Type B pancreatic cell (in vitro differentiated cells): ENCODE results near the gene GART. TPM values are rescaled to one million over a fixed set of nuclear protein-coding genes. Genes with fewer than 3 reads are reported as not detected.

Experiments
- DNase-seq: peaks from one replicate; pipeline ENCODE4 v3.0.0; 2021; ENCODE audit warnings: mixed read lengths; ENCODE audit not compliant: unreplicated experiment; ENCODE audit errors: extremely low spot score
- H3K27ac Mint-ChIP-seq: 2 replicates; pipeline ENCODE4 v1.8.0; 2021; ENCODE audit warnings: mild to moderate bottlenecking, mixed read lengths
- H3K27me3 Mint-ChIP-seq: 2 replicates; pipeline ENCODE4 v1.8.0; 2021; ENCODE audit warnings: mixed read lengths
- H3K36me3 Mint-ChIP-seq: 2 replicates; pipeline ENCODE4 v1.8.0; 2021; ENCODE audit warnings: mixed read lengths
- H3K4me1 Mint-ChIP-seq: one replicate; pipeline ENCODE4 v1.8.0; 2021; ENCODE audit warnings: mixed read lengths; ENCODE audit not compliant: unreplicated experiment
- H3K4me3 Mint-ChIP-seq: 2 replicates; pipeline ENCODE4 v1.8.0; 2021; ENCODE audit warnings: mild to moderate bottlenecking, mixed read lengths
- H3K9me3 Mint-ChIP-seq: 2 replicates; pipeline ENCODE4 v1.8.0; 2021; ENCODE audit warnings: mixed read lengths
- CTCF ChIP-seq: fragments of 200-600 bp; sonication (generic); conservative IDR thresholded peaks from 2 replicates; pipeline ENCODE4 v1.5.0; 2021; ENCODE audit warnings: antibody characterized with exemption, mild to moderate bottlenecking
- total RNA-seq: library from RNA; stranded (reverse); gene quantifications from 2 replicates; pipeline ENCODE4 v1.2.1, GENCODE V29; 2021; ENCODE audit warnings: low replicate concordance

Gene GART
- total RNA-seq, 1 donor from 2014 or later, result 107 TPM

GRCh38 chr21:33552093-33552998 lies 10.4 kb upstream of the GART start:
- peak overlapping the region; percentile 35 for H3K27ac Mint-ChIP-seq
- H3K36me3 Mint-ChIP-seq, result peaks cover 60% of the 10 kb centered on the region
- H3K4me1 Mint-ChIP-seq, result peaks cover 5% of the 10 kb centered on the region
- no peaks in the 10 kb centered on the region for H3K27me3 Mint-ChIP-seq
- no peak for TF ChIP-seq CTCF
- H3K9me3 Mint-ChIP-seq, result no peaks in the 10 kb centered on the region
- no peak for DNase-seq
- no peak overlapping the region for H3K4me3 Mint-ChIP-seq

DNA sequence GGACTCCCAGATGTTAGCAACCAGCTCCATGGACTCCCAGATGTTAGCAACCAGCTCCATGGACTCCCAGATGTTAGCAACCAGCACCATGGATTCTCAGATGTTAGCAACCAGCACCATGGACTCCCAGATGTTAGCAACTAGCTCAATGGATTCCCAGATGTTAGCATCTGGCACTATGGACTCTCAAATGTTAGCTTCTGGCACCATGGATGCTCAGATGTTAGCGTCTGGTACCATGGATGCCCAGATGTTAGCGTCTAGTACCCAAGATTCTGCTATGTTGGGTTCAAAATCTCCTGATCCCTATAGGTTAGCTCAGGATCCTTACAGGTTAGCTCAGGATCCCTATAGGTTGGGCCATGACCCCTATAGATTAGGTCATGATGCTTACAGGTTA lies 9.7 kb upstream of the GART start:
- Mint-ChIP-seq H3K4me3 (no peak overlapping the region), H3K36me3 (peaks cover 56% of the 10 kb centered on the region), H3K27me3 (no peaks in the 10 kb centered on the region), H3K9me3 (no peaks in the 10 kb centered on the region), H3K4me1 (peaks cover 5% of the 10 kb centered on the region), H3K27ac (no peak overlapping the region)
- DNase-seq, result no peak
- no peak for TF ChIP-seq CTCF

DNA sequence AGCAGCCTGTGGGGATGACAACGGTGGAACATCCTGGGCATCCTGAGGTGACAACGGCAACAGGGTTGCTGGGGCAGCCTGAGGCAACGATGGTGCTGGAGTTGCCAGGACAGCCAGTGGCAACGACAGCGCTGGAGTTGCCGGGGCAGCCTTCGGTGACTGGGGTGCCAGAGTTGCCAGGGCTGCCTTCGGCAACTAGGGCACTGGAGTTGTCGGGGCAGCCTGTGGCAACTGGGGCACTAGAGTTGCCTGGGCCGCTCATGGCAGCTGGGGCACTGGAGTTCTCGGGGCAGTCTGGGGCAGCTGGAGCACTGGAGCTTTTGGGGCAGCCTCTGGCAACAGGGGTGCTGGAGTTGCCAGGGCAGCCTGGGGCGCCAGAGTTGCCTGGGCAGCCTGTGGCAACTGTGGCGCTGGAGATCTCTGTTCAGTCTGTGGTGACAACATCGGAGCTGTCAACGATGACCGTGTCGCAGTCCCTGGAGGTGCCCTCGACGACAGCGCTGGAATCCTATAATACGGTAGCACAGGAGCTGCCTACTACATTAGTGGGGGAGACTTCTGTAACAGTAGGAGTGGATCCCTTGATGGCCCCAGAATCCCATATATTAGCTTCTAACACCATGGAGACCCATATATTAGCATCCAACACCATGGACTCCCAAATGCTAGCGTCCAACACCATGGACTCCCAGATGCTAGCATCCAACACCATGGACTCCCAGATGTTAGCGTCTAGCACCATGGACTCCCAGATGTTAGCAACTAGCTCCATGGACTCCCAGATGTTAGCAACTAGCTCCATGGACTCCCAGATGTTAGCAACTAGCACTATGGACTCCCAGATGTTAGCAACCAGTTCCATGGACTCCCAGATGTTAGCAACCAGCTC lies 9.1 kb upstream of the GART start:
- Mint-ChIP-seq H3K4me1 (peaks cover 7% of the 10 kb centered on the region), H3K9me3 (no peaks in the 10 kb centered on the region), H3K36me3 (peaks cover 52% of the 10 kb centered on the region), H3K27ac (no peak overlapping the region), H3K27me3 (no peaks in the 10 kb centered on the region), H3K4me3 (no peak overlapping the region)
- TF ChIP-seq CTCF, result no peak
- DNase-seq, result no peak

GRCh38 chr21:33549848-33550771 lies 8.2 kb upstream of the GART start:
- Mint-ChIP-seq H3K36me3 (peaks cover 49% of the 10 kb centered on the region), H3K27ac (no peak overlapping the region)
- TF ChIP-seq CTCF, result no peak

GRCh38 chr21:33546086-33546485 lies 4.2 kb upstream of the GART start:
- Mint-ChIP-seq H3K27ac (no peak overlapping the region), H3K27me3 (no peaks in the 10 kb centered on the region), H3K9me3 (no peaks in the 10 kb centered on the region), H3K36me3 (peaks cover 30% of the 10 kb centered on the region), H3K4me1 (peaks cover 9% of the 10 kb centered on the region), H3K4me3 (no peak overlapping the region)
- TF ChIP-seq CTCF, result no peak
- DNase-seq, result no peak

More at GRCh38 chr21:33549848-33550771, 8.2 kb upstream of the GART start:
- Mint-ChIP-seq H3K9me3 (no peaks in the 10 kb centered on the region), H3K4me3 (no peak overlapping the region), H3K27me3 (no peaks in the 10 kb centered on the region), H3K4me1 (peaks cover 13% of the 10 kb centered on the region)
- DNase-seq, result no peak
